ENCODE data around the gene SFTA2.

GRCh38 chr6:30979690-30980089, 47.7 kb upstream of the SFTA2 start:
- TF ChIP-seq EZH2 (IDR thresholded peaks at IDR 0.05; ENCODE audit: low read depth, low read length, severe bottlenecking) (no peak), CTCF (IDR thresholded peaks at IDR 0.05; ENCODE audit: control extremely low read depth in 1 of 3, insufficient read depth in 1 of 3, low read depth in 1 of 3, low read length in 3 of 3) (no peak), POLR2AphosphoS5 (IDR thresholded peaks at IDR 0.05; ENCODE audit: low read depth, low read length) (no peak), POLR2A (IDR thresholded peaks at IDR 0.05; ENCODE audit: control extremely low read depth in 1 of 2, low read depth in 2 of 2, low read length in 2 of 2) (no peak), KDM4A (IDR thresholded peaks at IDR 0.05; ENCODE audit: low read depth, low read length, severe bottlenecking) (no peak), GABPA (IDR thresholded peaks at IDR 0.05; ENCODE audit: borderline replicate concordance, insufficient read depth, low read length) (no peak), POU5F1 (IDR thresholded peaks at IDR 0.05; ENCODE audit: low read depth, low read length) (no peak)
